Measurements from ENCODE around the gene LGMN.

The LGMN gene

GRCh38 chr14:92655419-92656201, 92.8 kb downstream of the LGMN start:
- DNase-seq (ENCODE audit: low read depth in 2 of 3, low spot score in 1 of 3): no peak

GRCh38 chr14:92654239-92654901, 94.1 kb downstream of the LGMN start:
- DNase-seq (ENCODE audit: low read depth in 2 of 3, low spot score in 1 of 3): no peak

Measured in stimulated activated CD4-positive, alpha-beta T cell treated with anti-CD3 and anti-CD28 coated beads, Interleukin-12 subunit alpha, Interleukin-12 subunit beta, amount 100 ng/mL, for 48 hours (primary cell).